K562 (cell line): ENCODE data around the gene BTNL8.

Experiments used
- IRF1 ChIP-seq: sonication (generic); formaldehyde crosslinking; IDR thresholded peaks from 2 replicates; pipeline ENCODE4 v1.8.0; 2022; ENCODE audit warnings: missing genetic modification reagents, mild to moderate bottlenecking, borderline replicate concordance
- MCM3 ChIP-seq: fragments of 450-650 bp; IDR thresholded peaks from 2 replicates; pipeline ENCODE4 v1.6.1; 2016
- NELFE ChIP-seq: IDR thresholded peaks from 2 replicates; pipeline ENCODE4 v1.6.1; 2011; ENCODE audit warnings: mild to moderate bottlenecking; ENCODE audit not compliant: insufficient read depth, insufficient read length
- NR3C1 ChIP-seq: sonication (generic); formaldehyde crosslinking; IDR thresholded peaks from 2 replicates; pipeline ENCODE4 v1.8.1; 2022; ENCODE audit warnings: missing genetic modification reagents
- POLR2B ChIP-seq: fragments of 450-650 bp; IDR thresholded peaks from 2 replicates; pipeline ENCODE4 v1.6.1; 2018; ENCODE audit warnings: low read depth; ENCODE audit not compliant: partially characterized antibody
- SIRT6 ChIP-seq: IDR thresholded peaks from one replicate; pipeline ENCODE4 v1.6.1; 2012; ENCODE audit warnings: low read depth, mild to moderate bottlenecking, control low read depth, inconsistent platforms, low read length, moderate library complexity
- SMAD2 ChIP-seq: fragments of 150-350 bp; IDR thresholded peaks from 2 replicates; pipeline ENCODE4 v1.6.1; 2014; ENCODE audit warnings: low read depth, mild to moderate bottlenecking, low read length
- SMARCC2 ChIP-seq: fragments of 450-650 bp; IDR thresholded peaks from 2 replicates; pipeline ENCODE4 v1.6.1; 2017; ENCODE audit warnings: antibody characterized with exemption, moderate library complexity, mild to moderate bottlenecking, low read depth
- TCF15 ChIP-seq: fragments of 250-450 bp; sonication (Bioruptor Pico); IDR thresholded peaks from 2 replicates; pipeline ENCODE4 v1.8.0; 2022; ENCODE audit warnings: moderate library complexity, mild to moderate bottlenecking, inconsistent platforms
- ZFP36 ChIP-seq: fragments of 150-350 bp; IDR thresholded peaks from 2 replicates; pipeline ENCODE4 v1.6.1; 2018; ENCODE audit warnings: low read length, low read depth; ENCODE audit not compliant: partially characterized antibody
- ZNF140 ChIP-seq: fragments of 250-450 bp; sonication (Bioruptor Pico); IDR thresholded peaks from 2 replicates; pipeline ENCODE4 v1.8.0; 2021; ENCODE audit warnings: moderate library complexity, mild to moderate bottlenecking, inconsistent platforms
- ZNF639 ChIP-seq, 2 experiments: fragments of 200-800 bp in 1 of 2; sonication (Bioruptor generic) in 1 of 2; sonication (generic) in 1 of 2; formaldehyde crosslinking in 1 of 2; IDR thresholded peaks in 1 of 2; conservative IDR thresholded peaks in 1 of 2; 2 replicates each; pipeline versions ENCODE4 v1.5.0 to v1.6.1; 2016 to 2020; ENCODE audit warnings: missing compliant biosample characterization in 1 of 2, missing genetic modification characterization in 1 of 2, missing genetic modification reagents in 1 of 2
- TF ChIP-seq, protein P1 (sequence below), 3 experiments: IDR thresholded peaks in 2 of 3; conservative IDR thresholded peaks in 1 of 3; 2 replicates each; pipeline ENCODE4 v1.5.1; 2011 to 2012; ENCODE audit warnings: low read length in 3 of 3, mild to moderate bottlenecking in 3 of 3, control low read depth in 2 of 3, improper control_type of control experiment in 1 of 3, inconsistent platforms in 1 of 3, low read depth in 1 of 3, mixed read lengths in 1 of 3, moderate library complexity in 1 of 3; ENCODE audit not compliant: insufficient read depth in 2 of 3

- TF ChIP-seq SMARCC2, result no peak
- no peak for TF ChIP-seq NR3C1 (CRISPR knock-in tag)
- no peak for TF ChIP-seq ZNF140 (CRISPR knock-in tag)
- TF ChIP-seq POLR2B, result no peak
- TF ChIP-seq SIRT6, result no peak
- no peak for TF ChIP-seq TCF15
- no peak for TF ChIP-seq NELFE
- no peak for TF ChIP-seq MCM3
- no peak for TF ChIP-seq ZFP36
- TF ChIP-seq, protein P1, sequence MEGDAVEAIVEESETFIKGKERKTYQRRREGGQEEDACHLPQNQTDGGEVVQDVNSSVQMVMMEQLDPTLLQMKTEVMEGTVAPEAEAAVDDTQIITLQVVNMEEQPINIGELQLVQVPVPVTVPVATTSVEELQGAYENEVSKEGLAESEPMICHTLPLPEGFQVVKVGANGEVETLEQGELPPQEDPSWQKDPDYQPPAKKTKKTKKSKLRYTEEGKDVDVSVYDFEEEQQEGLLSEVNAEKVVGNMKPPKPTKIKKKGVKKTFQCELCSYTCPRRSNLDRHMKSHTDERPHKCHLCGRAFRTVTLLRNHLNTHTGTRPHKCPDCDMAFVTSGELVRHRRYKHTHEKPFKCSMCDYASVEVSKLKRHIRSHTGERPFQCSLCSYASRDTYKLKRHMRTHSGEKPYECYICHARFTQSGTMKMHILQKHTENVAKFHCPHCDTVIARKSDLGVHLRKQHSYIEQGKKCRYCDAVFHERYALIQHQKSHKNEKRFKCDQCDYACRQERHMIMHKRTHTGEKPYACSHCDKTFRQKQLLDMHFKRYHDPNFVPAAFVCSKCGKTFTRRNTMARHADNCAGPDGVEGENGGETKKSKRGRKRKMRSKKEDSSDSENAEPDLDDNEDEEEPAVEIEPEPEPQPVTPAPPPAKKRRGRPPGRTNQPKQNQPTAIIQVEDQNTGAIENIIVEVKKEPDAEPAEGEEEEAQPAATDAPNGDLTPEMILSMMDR (IDR thresholded peaks at IDR 0.05 in 2 of 3, conservative IDR thresholded peaks at IDR 0.05 in 1 of 3; ENCODE audit: insufficient read depth in 2 of 3, low read depth in 1 of 3, low read length in 3 of 3), result no peak
- no peak for TF ChIP-seq SMAD2
- no peak for TF ChIP-seq ZNF639 (CRISPR knock-in tag; conservative IDR thresholded peaks at IDR 0.05 in 1 of 2, IDR thresholded peaks at IDR 0.05 in 1 of 2)
- no peak for TF ChIP-seq IRF1
Observed at GRCh38 chr5:180889381-180889780, 9.6 kb upstream of the BTNL8 start.
